HepG2 (cell line): ENCODE results near the gene VAMP8. TPM values are rescaled to one million over a fixed set of nuclear protein-coding genes. Genes with fewer than 3 reads are reported as not detected.
A peak's percentile ranks its signal among the peaks of the same experiment; 100 is the strongest.

Experiments
- CHCHD3 ChIP-seq: sonication (generic); formaldehyde crosslinking; IDR thresholded peaks from 2 replicates; pipeline ENCODE4 v1.8.0; 2022; ENCODE audit warnings: mild to moderate bottlenecking, missing genetic modification reagents, moderate library complexity
- HOXA3 ChIP-seq: sonication (generic); formaldehyde crosslinking; IDR thresholded peaks from 2 replicates; pipeline ENCODE4 v1.5.0; 2020; ENCODE audit warnings: missing genetic modification reagents
- NR3C1 ChIP-seq: sonication (generic); formaldehyde crosslinking; IDR thresholded peaks from 2 replicates; pipeline ENCODE4 v1.4.0; 2020; ENCODE audit warnings: missing genetic modification reagents
- PITX1 ChIP-seq: sonication (generic); formaldehyde crosslinking; IDR thresholded peaks from 2 replicates; pipeline ENCODE4 v1.5.1; 2020; ENCODE audit warnings: mild to moderate bottlenecking, missing genetic modification reagents
- RAD51 ChIP-seq: fragments of 450-650 bp; IDR thresholded peaks from 2 replicates; pipeline ENCODE4 v1.6.1; 2016; ENCODE audit warnings: borderline replicate concordance
- RBFOX2 ChIP-seq: fragments of 200-400 bp; formaldehyde crosslinking; IDR thresholded peaks from 2 replicates; pipeline ENCODE4 v1.6.1; 2017; ENCODE audit warnings: low read depth, mild to moderate bottlenecking, low read length
- SP4 ChIP-seq: sonication (generic); formaldehyde crosslinking; IDR thresholded peaks from 2 replicates; pipeline ENCODE4 v1.8.1; 2023; ENCODE audit warnings: mild to moderate bottlenecking, missing genetic modification reagents
- STAT5B ChIP-seq: sonication (generic); formaldehyde crosslinking; IDR thresholded peaks from 2 replicates; pipeline ENCODE4 v1.4.0; 2020; ENCODE audit warnings: missing genetic modification reagents
- TBX2 ChIP-seq: sonication (generic); formaldehyde crosslinking; IDR thresholded peaks from 2 replicates; pipeline ENCODE4 v1.5.0; 2020; ENCODE audit warnings: missing genetic modification reagents, mild to moderate bottlenecking, borderline replicate concordance
- ZBTB20 ChIP-seq: sonication (generic); formaldehyde crosslinking; IDR thresholded peaks from 2 replicates; pipeline ENCODE4 v1.8.1; 2023; ENCODE audit warnings: missing genetic modification reagents, low read depth, mild to moderate bottlenecking, borderline replicate concordance
- ZMYM4 ChIP-seq: sonication (generic); formaldehyde crosslinking; IDR thresholded peaks from 2 replicates; pipeline ENCODE4 v1.8.1; 2023; ENCODE audit warnings: mild to moderate bottlenecking, missing genetic modification reagents
- ZNF253 ChIP-seq: sonication (generic); formaldehyde crosslinking; IDR thresholded peaks from 2 replicates; pipeline ENCODE4 v1.8.0; 2022; ENCODE audit warnings: mild to moderate bottlenecking, missing genetic modification reagents, borderline replicate concordance
- ZNF615 ChIP-seq: sonication (generic); formaldehyde crosslinking; IDR thresholded peaks from 2 replicates; pipeline ENCODE4 v1.5.0; 2020; ENCODE audit warnings: mild to moderate bottlenecking, missing genetic modification reagents, borderline replicate concordance
- ZNF616 ChIP-seq: sonication (generic); formaldehyde crosslinking; IDR thresholded peaks from 2 replicates; pipeline ENCODE4 v1.5.0; 2020; ENCODE audit warnings: low read depth, mild to moderate bottlenecking, missing genetic modification reagents
- polyA plus RNA-seq, 8 experiments: library from polyadenylated mRNA; depleted of rRNA in 3 of 8; stranded (reverse) in 7 of 8; unstranded in 1 of 8; fragments of >200 nt; fragmentation: Illumina TruSeq in 4 of 8; extraction: Trizol in 4 of 8; gene quantifications; 2 replicates each; pipeline versions ENCODE4 v1.2.1 to v1.2.3, GENCODE V29; 2011 to 2016; ENCODE audit warnings: low read depth in 4 of 8, missing spikeins in 1 of 8, mixed read lengths in 1 of 8; ENCODE audit not compliant: insufficient read depth in 1 of 8
- total RNA-seq, 5 experiments: library from RNA; depleted of rRNA; stranded (reverse); fragments of >200 nt; fragmentation: Illumina TruSeq; extraction: Trizol; gene quantifications; 2 replicates each; pipeline ENCODE4 v1.2.3, GENCODE V29; 2016; ENCODE audit warnings: low read depth in 1 of 5
- TF ChIP-seq, protein P1 (sequence below): IDR thresholded peaks from 2 replicates; pipeline ENCODE4 v1.6.1; 2016; ENCODE audit warnings: mild to moderate bottlenecking
- TF ChIP-seq, protein P2 (sequence below): sonication (generic); formaldehyde crosslinking; IDR thresholded peaks from 2 replicates; pipeline ENCODE4 v1.4.0; 2020; ENCODE audit warnings: missing genetic modification reagents
- TF ChIP-seq, protein P3 (sequence below): sonication (generic); formaldehyde crosslinking; IDR thresholded peaks from 2 replicates; pipeline ENCODE4 v1.8.1; 2023; ENCODE audit warnings: mild to moderate bottlenecking, missing genetic modification reagents
- TF ChIP-seq, protein P4 (sequence below): sonication (generic); formaldehyde crosslinking; conservative IDR thresholded peaks from 2 replicates; pipeline ENCODE4 v1.8.0; 2022; ENCODE audit warnings: mild to moderate bottlenecking, moderate library complexity, missing genetic modification reagents

The VAMP8 gene
- total and polyA plus RNA-seq, 2 of the 13 experiments (the other 11 are each of a cell fraction or from before 2014, with no cell fraction given): 83.3 to 157 TPM

DNA sequence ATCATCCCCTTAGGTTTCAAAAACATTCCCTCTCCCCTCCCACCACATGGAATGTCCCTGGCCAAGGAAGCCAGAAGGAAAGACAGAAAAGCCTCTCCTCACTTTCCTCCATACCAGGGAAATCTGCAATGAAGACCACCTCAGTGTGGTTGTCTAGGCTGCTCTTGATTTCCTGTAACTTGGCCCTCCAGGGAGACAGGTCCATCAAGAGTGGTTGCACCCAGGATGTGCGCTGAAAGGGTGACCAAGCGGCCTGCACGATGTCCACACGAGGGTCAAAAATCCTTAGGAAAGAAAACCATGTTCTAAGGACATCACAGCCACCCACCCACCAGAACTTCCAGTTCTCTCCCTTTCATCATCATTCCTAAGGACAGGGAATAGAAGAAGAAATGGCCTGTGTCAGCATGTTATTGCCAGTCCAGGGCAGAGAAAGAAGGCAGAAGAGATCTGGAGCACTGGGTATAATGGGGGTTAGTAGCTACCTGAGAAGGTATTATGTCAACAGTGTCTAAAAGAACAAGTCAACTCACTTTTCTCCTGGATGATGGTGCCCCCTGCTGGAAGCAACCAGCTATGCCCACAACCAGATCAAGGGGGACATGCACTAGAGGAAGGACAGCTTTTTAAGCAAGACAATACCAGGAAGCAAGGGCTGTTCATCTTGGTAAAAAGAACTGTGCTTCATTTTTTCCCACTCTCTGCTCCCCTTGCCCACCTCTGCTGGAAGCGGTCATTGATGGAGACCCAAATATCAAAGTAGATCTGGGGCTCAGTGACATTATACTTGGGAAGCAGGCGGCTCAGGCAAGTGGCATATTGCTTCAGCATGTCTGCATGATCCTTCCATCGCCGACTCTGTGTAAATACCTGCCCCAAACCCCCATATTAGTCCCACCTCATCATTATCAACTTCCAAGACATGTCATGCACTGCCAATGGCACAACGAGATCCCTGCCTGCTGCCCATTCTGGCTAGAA lies 25.4 kb upstream of the VAMP8 start (continued):
- TF ChIP-seq CHCHD3: no peak
- TF ChIP-seq TBX2 (CRISPR knock-in tag): peak; percentile 27; the same call in 1 of the 2 replicates
- TF ChIP-seq, protein P1, sequence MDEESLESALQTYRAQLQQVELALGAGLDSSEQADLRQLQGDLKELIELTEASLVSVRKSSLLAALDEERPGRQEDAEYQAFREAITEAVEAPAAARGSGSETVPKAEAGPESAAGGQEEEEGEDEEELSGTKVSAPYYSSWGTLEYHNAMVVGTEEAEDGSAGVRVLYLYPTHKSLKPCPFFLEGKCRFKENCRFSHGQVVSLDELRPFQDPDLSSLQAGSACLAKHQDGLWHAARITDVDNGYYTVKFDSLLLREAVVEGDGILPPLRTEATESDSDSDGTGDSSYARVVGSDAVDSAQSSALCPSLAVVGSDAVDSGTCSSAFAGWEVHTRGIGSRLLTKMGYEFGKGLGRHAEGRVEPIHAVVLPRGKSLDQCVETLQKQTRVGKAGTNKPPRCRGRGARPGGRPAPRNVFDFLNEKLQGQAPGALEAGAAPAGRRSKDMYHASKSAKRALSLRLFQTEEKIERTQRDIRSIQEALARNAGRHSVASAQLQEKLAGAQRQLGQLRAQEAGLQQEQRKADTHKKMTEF: peak; percentile 71
- TF ChIP-seq ZNF616: no peak
- TF ChIP-seq HOXA3 (CRISPR knock-in tag): no peak
- TF ChIP-seq, protein P2, sequence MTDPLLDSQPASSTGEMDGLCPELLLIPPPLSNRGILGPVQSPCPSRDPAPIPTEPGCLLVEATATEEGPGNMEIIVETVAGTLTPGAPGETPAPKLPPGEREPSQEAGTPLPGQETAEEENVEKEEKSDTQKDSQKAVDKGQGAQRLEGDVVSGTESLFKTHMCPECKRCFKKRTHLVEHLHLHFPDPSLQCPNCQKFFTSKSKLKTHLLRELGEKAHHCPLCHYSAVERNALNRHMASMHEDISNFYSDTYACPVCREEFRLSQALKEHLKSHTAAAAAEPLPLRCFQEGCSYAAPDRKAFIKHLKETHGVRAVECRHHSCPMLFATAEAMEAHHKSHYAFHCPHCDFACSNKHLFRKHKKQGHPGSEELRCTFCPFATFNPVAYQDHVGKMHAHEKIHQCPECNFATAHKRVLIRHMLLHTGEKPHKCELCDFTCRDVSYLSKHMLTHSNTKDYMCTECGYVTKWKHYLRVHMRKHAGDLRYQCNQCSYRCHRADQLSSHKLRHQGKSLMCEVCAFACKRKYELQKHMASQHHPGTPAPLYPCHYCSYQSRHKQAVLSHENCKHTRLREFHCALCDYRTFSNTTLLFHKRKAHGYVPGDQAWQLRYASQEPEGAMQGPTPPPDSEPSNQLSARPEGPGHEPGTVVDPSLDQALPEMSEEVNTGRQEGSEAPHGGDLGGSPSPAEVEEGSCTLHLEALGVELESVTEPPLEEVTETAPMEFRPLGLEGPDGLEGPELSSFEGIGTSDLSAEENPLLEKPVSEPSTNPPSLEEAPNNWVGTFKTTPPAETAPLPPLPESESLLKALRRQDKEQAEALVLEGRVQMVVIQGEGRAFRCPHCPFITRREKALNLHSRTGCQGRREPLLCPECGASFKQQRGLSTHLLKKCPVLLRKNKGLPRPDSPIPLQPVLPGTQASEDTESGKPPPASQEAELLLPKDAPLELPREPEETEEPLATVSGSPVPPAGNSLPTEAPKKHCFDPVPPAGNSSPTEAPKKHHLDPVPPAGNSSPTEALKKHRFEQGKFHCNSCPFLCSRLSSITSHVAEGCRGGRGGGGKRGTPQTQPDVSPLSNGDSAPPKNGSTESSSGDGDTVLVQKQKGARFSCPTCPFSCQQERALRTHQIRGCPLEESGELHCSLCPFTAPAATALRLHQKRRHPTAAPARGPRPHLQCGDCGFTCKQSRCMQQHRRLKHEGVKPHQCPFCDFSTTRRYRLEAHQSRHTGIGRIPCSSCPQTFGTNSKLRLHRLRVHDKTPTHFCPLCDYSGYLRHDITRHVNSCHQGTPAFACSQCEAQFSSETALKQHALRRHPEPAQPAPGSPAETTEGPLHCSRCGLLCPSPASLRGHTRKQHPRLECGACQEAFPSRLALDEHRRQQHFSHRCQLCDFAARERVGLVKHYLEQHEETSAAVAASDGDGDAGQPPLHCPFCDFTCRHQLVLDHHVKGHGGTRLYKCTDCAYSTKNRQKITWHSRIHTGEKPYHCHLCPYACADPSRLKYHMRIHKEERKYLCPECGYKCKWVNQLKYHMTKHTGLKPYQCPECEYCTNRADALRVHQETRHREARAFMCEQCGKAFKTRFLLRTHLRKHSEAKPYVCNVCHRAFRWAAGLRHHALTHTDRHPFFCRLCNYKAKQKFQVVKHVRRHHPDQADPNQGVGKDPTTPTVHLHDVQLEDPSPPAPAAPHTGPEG (CRISPR knock-in tag): no peak
- no peak for TF ChIP-seq RAD51
- 0 out of 2 replicates have a peak, but pooled peaks have one; percentile 13 for TF ChIP-seq ZMYM4 (CRISPR knock-in tag)
- 0 out of 2 replicates have a peak, but pooled peaks have one; percentile 35 for TF ChIP-seq ZNF615 (CRISPR knock-in tag)
- TF ChIP-seq STAT5B (CRISPR knock-in tag): no peak
- no peak for TF ChIP-seq NR3C1 (CRISPR knock-in tag)
- no peak for TF ChIP-seq ZBTB20
- TF ChIP-seq, protein P3, sequence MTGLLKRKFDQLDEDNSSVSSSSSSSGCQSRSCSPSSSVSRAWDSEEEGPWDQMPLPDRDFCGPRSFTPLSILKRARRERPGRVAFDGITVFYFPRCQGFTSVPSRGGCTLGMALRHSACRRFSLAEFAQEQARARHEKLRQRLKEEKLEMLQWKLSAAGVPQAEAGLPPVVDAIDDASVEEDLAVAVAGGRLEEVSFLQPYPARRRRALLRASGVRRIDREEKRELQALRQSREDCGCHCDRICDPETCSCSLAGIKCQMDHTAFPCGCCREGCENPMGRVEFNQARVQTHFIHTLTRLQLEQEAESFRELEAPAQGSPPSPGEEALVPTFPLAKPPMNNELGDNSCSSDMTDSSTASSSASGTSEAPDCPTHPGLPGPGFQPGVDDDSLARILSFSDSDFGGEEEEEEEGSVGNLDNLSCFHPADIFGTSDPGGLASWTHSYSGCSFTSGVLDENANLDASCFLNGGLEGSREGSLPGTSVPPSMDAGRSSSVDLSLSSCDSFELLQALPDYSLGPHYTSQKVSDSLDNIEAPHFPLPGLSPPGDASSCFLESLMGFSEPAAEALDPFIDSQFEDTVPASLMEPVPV (CRISPR knock-in tag): no peak
- peak; percentile 51; the same call in 1 of the 2 replicates for TF ChIP-seq SP4 (CRISPR knock-in tag)
- TF ChIP-seq RBFOX2: 0 out of 2 replicates have a peak, but pooled peaks have one; percentile 30
- TF ChIP-seq, protein P4, sequence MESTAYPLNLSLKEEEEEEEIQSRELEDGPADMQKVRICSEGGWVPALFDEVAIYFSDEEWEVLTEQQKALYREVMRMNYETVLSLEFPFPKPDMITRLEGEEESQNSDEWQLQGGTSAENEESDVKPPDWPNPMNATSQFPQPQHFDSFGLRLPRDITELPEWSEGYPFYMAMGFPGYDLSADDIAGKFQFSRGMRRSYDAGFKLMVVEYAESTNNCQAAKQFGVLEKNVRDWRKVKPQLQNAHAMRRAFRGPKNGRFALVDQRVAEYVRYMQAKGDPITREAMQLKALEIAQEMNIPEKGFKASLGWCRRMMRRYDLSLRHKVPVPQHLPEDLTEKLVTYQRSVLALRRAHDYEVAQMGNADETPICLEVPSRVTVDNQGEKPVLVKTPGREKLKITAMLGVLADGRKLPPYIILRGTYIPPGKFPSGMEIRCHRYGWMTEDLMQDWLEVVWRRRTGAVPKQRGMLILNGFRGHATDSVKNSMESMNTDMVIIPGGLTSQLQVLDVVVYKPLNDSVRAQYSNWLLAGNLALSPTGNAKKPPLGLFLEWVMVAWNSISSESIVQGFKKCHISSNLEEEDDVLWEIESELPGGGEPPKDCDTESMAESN (CRISPR knock-in tag): no peak
- no peak for TF ChIP-seq PITX1 (CRISPR knock-in tag)
- no peak for TF ChIP-seq ZNF253
